Posterior cingulate gyrus (tissue), 11 donors: Measurements from ENCODE around the gene SLCO6A1.

Source experiments
- DNase-seq, 10 donors: peaks; one replicate each; pipeline versions ENCODE4 v3.0.0 to v3.0.0-alpha.2; 2020 to 2021; ENCODE audit warnings: mixed read lengths in 3 of 10
- intact Hi-C: fragments of 100-400 bp; cut with DNase I; formaldehyde crosslinking; loops from one replicate; pipeline ENCODE4 v1.15.1; 2023

Gene SLCO6A1

DNA sequence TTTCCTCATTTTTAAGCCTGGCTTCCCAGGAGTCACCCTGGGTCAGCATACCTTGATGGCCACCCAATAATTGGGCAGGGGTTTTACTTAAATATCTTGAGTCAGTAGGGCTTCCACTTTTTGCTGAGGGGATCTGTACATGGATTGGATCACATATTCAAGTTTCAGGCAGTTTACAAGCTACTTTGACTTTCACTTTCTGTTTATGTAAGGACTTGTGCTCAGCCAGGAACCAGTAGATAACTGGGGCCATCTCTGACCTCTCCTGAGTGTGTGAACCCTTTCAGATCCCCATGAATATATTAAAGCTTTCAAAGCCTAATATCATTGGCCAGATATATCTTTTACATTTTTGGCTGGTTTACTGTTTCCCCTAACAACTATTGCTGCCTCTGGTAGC, 45.1 kb downstream of the SLCO6A1 start:
- intact Hi-C loops = no loop called here
- no peak for DNase-seq

GRCh38 chr5:102451082-102451481, 47.7 kb downstream of the SLCO6A1 start:
- intact Hi-C loops = no loop called here

DNA sequence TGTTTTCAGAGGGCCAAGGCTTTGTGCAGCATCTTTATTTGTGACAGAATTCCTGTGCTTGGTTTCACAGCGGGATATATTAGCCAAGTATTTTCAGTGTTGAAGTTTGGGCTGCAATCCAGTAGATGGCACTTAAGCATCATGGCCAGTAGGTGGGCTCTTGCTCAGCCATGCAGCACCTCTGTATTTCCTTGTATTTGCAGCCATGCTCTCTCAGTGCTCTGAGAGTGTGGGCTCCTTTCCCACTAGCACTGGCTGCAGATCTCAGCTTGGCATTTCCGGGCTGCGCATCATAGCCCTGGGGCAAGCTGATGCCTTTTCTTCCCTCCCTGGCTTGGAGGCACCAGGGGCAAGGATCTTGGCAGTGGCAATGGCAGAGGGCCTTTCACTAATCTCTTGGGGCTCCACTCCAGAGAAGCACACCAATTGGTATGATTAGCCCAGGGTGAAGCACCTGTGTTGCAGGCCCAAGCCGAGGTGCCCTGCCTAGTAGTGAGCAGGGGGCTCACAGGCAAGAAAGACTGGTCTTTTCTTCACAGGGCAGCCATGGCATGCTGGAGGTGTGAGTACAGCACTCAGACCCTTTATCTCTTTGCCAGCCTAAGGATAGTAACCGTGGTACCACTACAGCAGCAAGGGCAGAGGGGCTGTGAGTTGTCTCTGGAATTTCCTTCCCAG, 48.3 kb downstream of the SLCO6A1 start:
- peak in 1 of 10 donors; percentile 45 for DNase-seq
- intact Hi-C loops = no loop called here

More at GRCh38 chr5:102451082-102451481, 47.7 kb downstream of the SLCO6A1 start:
- peak in 1 of 10 donors; percentile 25 for DNase-seq

DNA sequence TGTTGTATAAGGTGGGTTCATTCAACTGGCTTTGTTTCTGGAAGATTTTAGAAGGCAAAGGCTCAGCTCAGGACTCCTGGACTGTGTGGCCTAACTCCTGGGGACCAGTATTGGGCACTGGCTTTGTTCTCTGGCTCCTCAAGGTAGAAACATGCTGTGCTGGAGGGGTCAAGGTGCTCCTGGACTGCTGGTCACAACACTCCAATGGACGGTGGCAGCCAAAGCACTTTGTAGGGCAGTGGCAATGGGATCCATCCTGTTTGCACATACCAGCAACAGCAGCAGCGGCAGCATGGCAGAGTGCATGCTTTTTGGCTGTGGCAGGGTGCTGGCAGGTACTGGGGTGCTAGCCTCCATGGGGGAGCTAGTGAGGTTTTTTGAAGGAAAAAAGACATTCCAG, 65.3 kb downstream of the SLCO6A1 start:
- peak in 2 of 10 donors; percentile 22 to 70 for DNase-seq
- intact Hi-C loops = no loop called here

GRCh38 chr5:102421647-102422046, 77.2 kb downstream of the SLCO6A1 start:
- DNase-seq = peak in 3 of 10 donors; percentile 15 to 80 (median 31)
- intact Hi-C loops = no loop called here

- no peak for DNase-seq
Observed at GRCh38 chr5:102418531-102418930, 80.3 kb downstream of the SLCO6A1 start.

DNA sequence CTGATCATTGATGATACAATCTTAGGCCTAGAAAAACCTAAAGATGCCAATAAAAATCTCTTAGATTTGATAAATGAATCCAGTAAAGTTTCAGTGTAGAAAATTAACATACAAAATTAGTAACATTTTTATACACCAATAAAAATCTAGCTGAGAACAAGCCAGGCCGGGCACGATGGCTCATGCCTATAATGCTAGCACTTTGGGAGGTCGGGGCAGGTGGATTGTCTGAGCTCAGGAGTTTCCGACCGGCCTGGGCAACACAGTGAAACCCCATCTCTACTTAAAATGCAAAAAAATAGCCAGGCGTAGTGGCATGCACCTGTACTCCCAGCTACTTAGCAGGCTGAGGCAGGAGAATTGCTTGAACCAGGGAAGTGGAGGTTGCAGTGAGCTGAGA, 84.4 kb downstream of the SLCO6A1 start:
- intact Hi-C loops = no loop called here
- DNase-seq = peak in 2 of 10 donors; percentile 58 to 61

More at GRCh38 chr5:102418531-102418930, 80.3 kb downstream of the SLCO6A1 start:
- intact Hi-C loops = no loop called here

DNA sequence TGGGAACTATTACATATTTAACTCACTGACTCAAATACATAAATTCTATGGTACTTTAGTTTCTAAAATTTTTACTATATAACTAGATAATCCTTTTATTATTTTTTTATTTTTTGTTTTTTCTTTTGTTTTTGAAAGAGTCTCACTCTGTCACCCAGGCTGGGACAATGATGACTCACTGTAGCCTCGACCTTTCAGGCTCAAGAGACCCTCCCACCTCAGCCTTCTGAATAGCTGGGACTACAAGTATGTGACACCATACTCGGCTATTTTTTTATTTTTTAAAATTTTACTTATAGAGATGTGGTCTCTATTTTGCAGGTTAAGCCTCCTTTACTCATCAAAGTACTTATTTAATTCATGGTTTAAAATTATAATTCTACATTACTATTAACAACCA, 110.6 kb downstream of the SLCO6A1 start:
- intact Hi-C loops = no loop called here
- no peak for DNase-seq

DNA sequence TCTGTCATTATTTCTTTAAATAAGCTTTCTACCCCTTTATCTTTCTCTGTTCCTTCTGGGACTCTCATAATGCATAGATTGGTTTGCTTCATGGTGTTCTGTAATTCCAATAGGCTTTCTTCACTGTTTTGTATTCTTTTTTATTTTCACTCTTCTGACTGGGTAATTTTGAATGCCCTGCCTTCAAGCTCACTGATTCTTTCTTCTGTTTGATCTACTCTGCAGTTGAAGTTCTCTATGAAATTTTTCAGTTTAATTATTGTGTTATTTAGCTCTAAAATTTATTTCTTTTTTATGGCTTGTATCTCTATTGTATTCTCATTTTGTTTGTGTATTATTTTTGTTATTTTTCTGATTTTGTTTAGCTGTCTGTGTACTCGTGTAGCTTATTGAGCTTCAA, 113.4 kb downstream of the SLCO6A1 start:
- intact Hi-C loops = no loop called here
- DNase-seq = no peak

- no peak for DNase-seq
- intact Hi-C loops = no loop called here
Observed at GRCh38 chr5:102380174-102380573, 118.6 kb downstream of the SLCO6A1 start.

DNA sequence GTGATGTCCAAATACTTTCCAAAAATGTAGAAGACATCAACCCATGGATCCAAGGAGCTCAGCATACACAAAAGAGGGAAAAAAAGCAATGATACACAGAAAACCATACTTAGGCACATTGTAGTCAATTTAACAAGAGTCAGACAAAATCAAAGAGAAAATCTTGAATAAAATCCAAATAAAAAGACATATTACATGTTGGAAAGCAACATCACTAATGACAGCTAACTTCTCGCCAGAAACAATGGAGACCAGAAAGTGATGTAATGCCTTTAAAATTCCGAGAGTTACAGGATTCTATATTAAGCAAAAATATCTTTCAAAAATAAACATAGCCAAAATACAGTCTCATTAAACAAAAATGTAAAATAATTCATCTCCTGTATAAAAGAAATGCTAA, 122.9 kb downstream of the SLCO6A1 start:
- intact Hi-C loops = no loop called here
- no peak for DNase-seq

- DNase-seq = no peak
- intact Hi-C loops = no loop called here
Observed at GRCh38 chr5:102375272-102375671, 123.5 kb downstream of the SLCO6A1 start.

DNA sequence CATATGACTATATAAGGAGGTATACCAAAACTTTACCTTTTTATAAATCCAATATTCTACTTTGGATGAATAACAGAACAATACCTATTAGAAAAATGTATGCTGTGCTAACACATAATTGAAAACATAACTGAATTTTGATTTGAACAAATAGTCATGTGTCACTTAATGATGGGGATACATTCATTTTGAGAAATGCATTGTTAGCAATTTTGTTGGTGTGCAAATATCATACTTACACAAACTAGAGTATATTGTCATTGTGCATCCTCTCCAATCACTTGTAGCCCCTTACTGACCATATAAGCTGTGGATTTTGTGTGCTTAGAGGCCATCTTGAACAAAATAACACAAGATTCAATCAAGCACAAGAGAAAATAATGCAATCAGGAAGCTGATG, 130.4 kb downstream of the SLCO6A1 start:
- intact Hi-C loops = no loop called here
- no peak for DNase-seq

- intact Hi-C loops = no loop called here
- DNase-seq = no peak
Observed at GRCh38 chr5:102341681-102342288, 157.0 kb downstream of the SLCO6A1 start.

- intact Hi-C loops = no loop called here
- no peak for DNase-seq
Observed at GRCh38 chr5:102324714-102325113, 174.1 kb downstream of the SLCO6A1 start.
